GM23338 (cell line): Measurements from ENCODE around the gene NPHP4. TPM values are rescaled to one million over a fixed set of nuclear protein-coding genes. Genes with fewer than 3 reads are reported as not detected.

ENCODE experiments used
- ATAC-seq: fragments of 200-7000 bp; cut with Tn5 transposase; 3 replicates; pipeline ENCODE4 v1.9.1; 2020
- DNase-seq: peaks from one replicate; pipeline ENCODE4 v3.0.0-alpha.2; 2015; ENCODE audit warnings: low spot score
- H2AFZ ChIP-seq: fragments of 200-600 bp; sonication (generic); 2 replicates; pipeline ENCODE4 v1.8.0; 2016; ENCODE audit warnings: antibody characterized with exemption, mild to moderate bottlenecking, moderate library complexity
- H3F3A ChIP-seq: fragments of 200-600 bp; sonication (generic); replicated peaks from 2 replicates; pipeline ENCODE4 v1.8.0; 2017; ENCODE audit warnings: antibody characterized with exemption, mixed run types, low read depth
- H3K27ac ChIP-seq: fragments of 200-600 bp; sonication (generic); 2 replicates; pipeline ENCODE4 v1.6.1; 2016; ENCODE audit warnings: low read depth
- H3K27me3 ChIP-seq: fragments of 200-600 bp; sonication (generic); 2 replicates; pipeline ENCODE4 v1.8.0; 2016; ENCODE audit warnings: mild to moderate bottlenecking, mixed run types, moderate library complexity; ENCODE audit not compliant: insufficient read depth
- H3K36me3 ChIP-seq: fragments of 200-600 bp; sonication (generic); 2 replicates; pipeline ENCODE4 v1.8.0; 2016; ENCODE audit warnings: mild to moderate bottlenecking; ENCODE audit not compliant: insufficient read depth
- H3K4me1 ChIP-seq: fragments of 200-600 bp; sonication (generic); 2 replicates; pipeline ENCODE4 v1.8.0; 2016; ENCODE audit warnings: mild to moderate bottlenecking, moderate library complexity; ENCODE audit not compliant: insufficient read depth
- H3K4me2 ChIP-seq: fragments of 200-600 bp; sonication (generic); 2 replicates; pipeline ENCODE4 v1.7.1; 2017; ENCODE audit warnings: mixed run types
- H3K4me3 ChIP-seq: fragments of 200-600 bp; sonication (generic); 2 replicates; pipeline ENCODE4 v1.6.1; 2016; ENCODE audit warnings: mixed run types
- H3K79me2 ChIP-seq: fragments of 200-600 bp; sonication (generic); replicated peaks from 2 replicates; pipeline ENCODE4 v1.8.0; 2017; ENCODE audit warnings: mild to moderate bottlenecking; ENCODE audit not compliant: insufficient read depth
- H3K9me2 ChIP-seq: fragments of 200-600 bp; sonication (generic); 2 replicates; pipeline ENCODE4 v1.8.0; 2017; ENCODE audit not compliant: insufficient read depth
- H4K20me1 ChIP-seq: fragments of 200-600 bp; sonication (generic); replicated peaks from 2 replicates; pipeline ENCODE4 v1.8.0; 2017; ENCODE audit warnings: mild to moderate bottlenecking; ENCODE audit not compliant: insufficient read depth
- H3K27ac Mint-ChIP-seq: 2 replicates; pipeline ENCODE4 v1.8.0; 2020; ENCODE audit warnings: inconsistent platforms, mild to moderate bottlenecking, moderate library complexity, mixed read lengths
- H3K27me3 Mint-ChIP-seq: 3 replicates; pipeline ENCODE4 v1.8.0; 2022; ENCODE audit warnings: low read depth, mild to moderate bottlenecking, moderate library complexity, mixed read lengths, inconsistent platforms; ENCODE audit not compliant: insufficient read depth, poor library complexity
- H3K36me3 Mint-ChIP-seq: 3 replicates; pipeline ENCODE4 v1.8.0; 2021; ENCODE audit warnings: low read depth, mild to moderate bottlenecking, inconsistent platforms, moderate library complexity, mixed read lengths
- H3K4me1 Mint-ChIP-seq: 3 replicates; pipeline ENCODE4 v1.8.0; 2020; ENCODE audit warnings: mild to moderate bottlenecking, inconsistent platforms, mixed read lengths
- H3K4me3 Mint-ChIP-seq: 3 replicates; pipeline ENCODE4 v1.8.0; 2021; ENCODE audit warnings: moderate library complexity, mild to moderate bottlenecking, inconsistent platforms, mixed read lengths
- H3K9me3 Mint-ChIP-seq: 3 replicates; pipeline ENCODE4 v1.8.0; 2020; ENCODE audit warnings: moderate library complexity, mild to moderate bottlenecking, inconsistent platforms, mixed read lengths
- CREB1 ChIP-seq: fragments of 250-450 bp; sonication (Bioruptor Pico); IDR thresholded peaks from 2 replicates; pipeline ENCODE4 v1.5.0; 2020; ENCODE audit warnings: low read depth, mild to moderate bottlenecking, moderate library complexity
- CTCF ChIP-seq, 2 experiments: fragments of 200-600 bp in 1 of 2; sonication (generic) in 1 of 2; conservative IDR thresholded peaks; 2 replicates each; pipeline versions ENCODE4 v1.5.1 to v1.6.1; 2016 to 2017; ENCODE audit warnings: antibody characterized with exemption in 2 of 2, low read depth in 2 of 2, mild to moderate bottlenecking in 2 of 2, moderate library complexity in 1 of 2
- EZH2 ChIP-seq: fragments of 200-600 bp; sonication (generic); IDR thresholded peaks from one replicate; pipeline ENCODE4 v1.8.0; 2017; ENCODE audit warnings: antibody characterized with exemption, mild to moderate bottlenecking, low read depth; ENCODE audit not compliant: unreplicated experiment
- EZH2phosphoT487 ChIP-seq: fragments of 200-600 bp; sonication (generic); IDR thresholded peaks from one replicate; pipeline ENCODE4 v1.8.1; 2018; ENCODE audit warnings: antibody characterized with exemption; ENCODE audit not compliant: unreplicated experiment
- JUNB ChIP-seq: IDR thresholded peaks from one replicate; pipeline ENCODE4 v1.6.1; 2016; ENCODE audit warnings: antibody characterized with exemption; ENCODE audit not compliant: unreplicated experiment
- NANOG ChIP-seq: IDR thresholded peaks from 2 replicates; pipeline ENCODE4 v1.6.1; 2016; ENCODE audit warnings: antibody characterized with exemption, borderline replicate concordance
- POLR2AphosphoS5 ChIP-seq: IDR thresholded peaks from 2 replicates; pipeline ENCODE4 v1.6.1; 2016; ENCODE audit warnings: antibody characterized with exemption, low read depth
- STAT1 ChIP-seq: IDR thresholded peaks from one replicate; pipeline ENCODE4 v1.6.1; 2016; ENCODE audit warnings: antibody characterized with exemption; ENCODE audit not compliant: unreplicated experiment
- ZNF114 ChIP-seq: fragments of 250-450 bp; sonication (Bioruptor Pico); IDR thresholded peaks from 2 replicates; pipeline ENCODE4 v1.5.0; 2020; ENCODE audit warnings: mild to moderate bottlenecking, moderate library complexity
- ZNF331 ChIP-seq: fragments of 250-450 bp; sonication (Bioruptor Pico); IDR thresholded peaks from 2 replicates; pipeline ENCODE4 v1.5.0; 2020; ENCODE audit warnings: low read depth, mild to moderate bottlenecking, moderate library complexity
- polyA plus RNA-seq: library from polyadenylated mRNA; unstranded; fragments of >200 nt; fragmentation: Nextera tagmentation; extraction: Ambion mirVana; gene quantifications from 2 replicates; pipeline ENCODE4 v1.2.1, GENCODE V29; 2016
- total RNA-seq: library from RNA; depleted of rRNA; stranded (reverse); fragments of >200 nt; shearing (Covaris generic); gene quantifications from 2 replicates; pipeline ENCODE4 v1.2.3, GENCODE V29; 2014
- TF ChIP-seq, protein P1 (sequence below): IDR thresholded peaks from one replicate; pipeline ENCODE4 v1.6.1; 2018; ENCODE audit warnings: antibody characterized with exemption; ENCODE audit not compliant: unreplicated experiment
- TF ChIP-seq, protein P2 (sequence below): fragments of 250-450 bp; sonication (Bioruptor Pico); IDR thresholded peaks from 2 replicates; pipeline ENCODE4 v1.5.0; 2020; ENCODE audit warnings: mild to moderate bottlenecking, moderate library complexity
- TF ChIP-seq, protein P3 (sequence below): IDR thresholded peaks from 2 replicates; pipeline ENCODE4 v1.6.1; 2016; ENCODE audit warnings: antibody characterized with exemption

NPHP4 gene
- total and polyA plus RNA-seq, 2 experiments from 2014 or later = 2.5 to 12.4 TPM

GRCh38 chr1:5974631-5975030 lies 17.6 kb downstream of the NPHP4 start:
- Mint-ChIP-seq H3K4me3 (no peak overlapping the region), H3K36me3 (peaks cover 24% of the 10 kb centered on the region), H3K4me1 (peaks cover 11% of the 10 kb centered on the region), H3K9me3 (peaks cover 17% of the 10 kb centered on the region; the same call in 2 of the 3 replicates), H3K27ac (no peak overlapping the region; the same call in 1 of the 2 replicates), H3K27me3 (peaks cover 17% of the 10 kb centered on the region)
- TF ChIP-seq STAT1 (no peak), EZH2 (no peak), CREB1 (CRISPR knock-in tag) (no peak), EZH2phosphoT487 (no peak), ZNF331 (CRISPR knock-in tag) (no peak), POLR2AphosphoS5 (no peak), NANOG (no peak), ZNF114 (CRISPR knock-in tag) (no peak), JUNB (no peak), CTCF (conservative IDR thresholded peaks at IDR 0.05; ENCODE audit: low read depth in 2 of 2) (no peak)
- TF ChIP-seq, protein P1, sequence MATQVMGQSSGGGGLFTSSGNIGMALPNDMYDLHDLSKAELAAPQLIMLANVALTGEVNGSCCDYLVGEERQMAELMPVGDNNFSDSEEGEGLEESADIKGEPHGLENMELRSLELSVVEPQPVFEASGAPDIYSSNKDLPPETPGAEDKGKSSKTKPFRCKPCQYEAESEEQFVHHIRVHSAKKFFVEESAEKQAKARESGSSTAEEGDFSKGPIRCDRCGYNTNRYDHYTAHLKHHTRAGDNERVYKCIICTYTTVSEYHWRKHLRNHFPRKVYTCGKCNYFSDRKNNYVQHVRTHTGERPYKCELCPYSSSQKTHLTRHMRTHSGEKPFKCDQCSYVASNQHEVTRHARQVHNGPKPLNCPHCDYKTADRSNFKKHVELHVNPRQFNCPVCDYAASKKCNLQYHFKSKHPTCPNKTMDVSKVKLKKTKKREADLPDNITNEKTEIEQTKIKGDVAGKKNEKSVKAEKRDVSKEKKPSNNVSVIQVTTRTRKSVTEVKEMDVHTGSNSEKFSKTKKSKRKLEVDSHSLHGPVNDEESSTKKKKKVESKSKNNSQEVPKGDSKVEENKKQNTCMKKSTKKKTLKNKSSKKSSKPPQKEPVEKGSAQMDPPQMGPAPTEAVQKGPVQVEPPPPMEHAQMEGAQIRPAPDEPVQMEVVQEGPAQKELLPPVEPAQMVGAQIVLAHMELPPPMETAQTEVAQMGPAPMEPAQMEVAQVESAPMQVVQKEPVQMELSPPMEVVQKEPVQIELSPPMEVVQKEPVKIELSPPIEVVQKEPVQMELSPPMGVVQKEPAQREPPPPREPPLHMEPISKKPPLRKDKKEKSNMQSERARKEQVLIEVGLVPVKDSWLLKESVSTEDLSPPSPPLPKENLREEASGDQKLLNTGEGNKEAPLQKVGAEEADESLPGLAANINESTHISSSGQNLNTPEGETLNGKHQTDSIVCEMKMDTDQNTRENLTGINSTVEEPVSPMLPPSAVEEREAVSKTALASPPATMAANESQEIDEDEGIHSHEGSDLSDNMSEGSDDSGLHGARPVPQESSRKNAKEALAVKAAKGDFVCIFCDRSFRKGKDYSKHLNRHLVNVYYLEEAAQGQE = no peak
- TF ChIP-seq, protein P2, sequence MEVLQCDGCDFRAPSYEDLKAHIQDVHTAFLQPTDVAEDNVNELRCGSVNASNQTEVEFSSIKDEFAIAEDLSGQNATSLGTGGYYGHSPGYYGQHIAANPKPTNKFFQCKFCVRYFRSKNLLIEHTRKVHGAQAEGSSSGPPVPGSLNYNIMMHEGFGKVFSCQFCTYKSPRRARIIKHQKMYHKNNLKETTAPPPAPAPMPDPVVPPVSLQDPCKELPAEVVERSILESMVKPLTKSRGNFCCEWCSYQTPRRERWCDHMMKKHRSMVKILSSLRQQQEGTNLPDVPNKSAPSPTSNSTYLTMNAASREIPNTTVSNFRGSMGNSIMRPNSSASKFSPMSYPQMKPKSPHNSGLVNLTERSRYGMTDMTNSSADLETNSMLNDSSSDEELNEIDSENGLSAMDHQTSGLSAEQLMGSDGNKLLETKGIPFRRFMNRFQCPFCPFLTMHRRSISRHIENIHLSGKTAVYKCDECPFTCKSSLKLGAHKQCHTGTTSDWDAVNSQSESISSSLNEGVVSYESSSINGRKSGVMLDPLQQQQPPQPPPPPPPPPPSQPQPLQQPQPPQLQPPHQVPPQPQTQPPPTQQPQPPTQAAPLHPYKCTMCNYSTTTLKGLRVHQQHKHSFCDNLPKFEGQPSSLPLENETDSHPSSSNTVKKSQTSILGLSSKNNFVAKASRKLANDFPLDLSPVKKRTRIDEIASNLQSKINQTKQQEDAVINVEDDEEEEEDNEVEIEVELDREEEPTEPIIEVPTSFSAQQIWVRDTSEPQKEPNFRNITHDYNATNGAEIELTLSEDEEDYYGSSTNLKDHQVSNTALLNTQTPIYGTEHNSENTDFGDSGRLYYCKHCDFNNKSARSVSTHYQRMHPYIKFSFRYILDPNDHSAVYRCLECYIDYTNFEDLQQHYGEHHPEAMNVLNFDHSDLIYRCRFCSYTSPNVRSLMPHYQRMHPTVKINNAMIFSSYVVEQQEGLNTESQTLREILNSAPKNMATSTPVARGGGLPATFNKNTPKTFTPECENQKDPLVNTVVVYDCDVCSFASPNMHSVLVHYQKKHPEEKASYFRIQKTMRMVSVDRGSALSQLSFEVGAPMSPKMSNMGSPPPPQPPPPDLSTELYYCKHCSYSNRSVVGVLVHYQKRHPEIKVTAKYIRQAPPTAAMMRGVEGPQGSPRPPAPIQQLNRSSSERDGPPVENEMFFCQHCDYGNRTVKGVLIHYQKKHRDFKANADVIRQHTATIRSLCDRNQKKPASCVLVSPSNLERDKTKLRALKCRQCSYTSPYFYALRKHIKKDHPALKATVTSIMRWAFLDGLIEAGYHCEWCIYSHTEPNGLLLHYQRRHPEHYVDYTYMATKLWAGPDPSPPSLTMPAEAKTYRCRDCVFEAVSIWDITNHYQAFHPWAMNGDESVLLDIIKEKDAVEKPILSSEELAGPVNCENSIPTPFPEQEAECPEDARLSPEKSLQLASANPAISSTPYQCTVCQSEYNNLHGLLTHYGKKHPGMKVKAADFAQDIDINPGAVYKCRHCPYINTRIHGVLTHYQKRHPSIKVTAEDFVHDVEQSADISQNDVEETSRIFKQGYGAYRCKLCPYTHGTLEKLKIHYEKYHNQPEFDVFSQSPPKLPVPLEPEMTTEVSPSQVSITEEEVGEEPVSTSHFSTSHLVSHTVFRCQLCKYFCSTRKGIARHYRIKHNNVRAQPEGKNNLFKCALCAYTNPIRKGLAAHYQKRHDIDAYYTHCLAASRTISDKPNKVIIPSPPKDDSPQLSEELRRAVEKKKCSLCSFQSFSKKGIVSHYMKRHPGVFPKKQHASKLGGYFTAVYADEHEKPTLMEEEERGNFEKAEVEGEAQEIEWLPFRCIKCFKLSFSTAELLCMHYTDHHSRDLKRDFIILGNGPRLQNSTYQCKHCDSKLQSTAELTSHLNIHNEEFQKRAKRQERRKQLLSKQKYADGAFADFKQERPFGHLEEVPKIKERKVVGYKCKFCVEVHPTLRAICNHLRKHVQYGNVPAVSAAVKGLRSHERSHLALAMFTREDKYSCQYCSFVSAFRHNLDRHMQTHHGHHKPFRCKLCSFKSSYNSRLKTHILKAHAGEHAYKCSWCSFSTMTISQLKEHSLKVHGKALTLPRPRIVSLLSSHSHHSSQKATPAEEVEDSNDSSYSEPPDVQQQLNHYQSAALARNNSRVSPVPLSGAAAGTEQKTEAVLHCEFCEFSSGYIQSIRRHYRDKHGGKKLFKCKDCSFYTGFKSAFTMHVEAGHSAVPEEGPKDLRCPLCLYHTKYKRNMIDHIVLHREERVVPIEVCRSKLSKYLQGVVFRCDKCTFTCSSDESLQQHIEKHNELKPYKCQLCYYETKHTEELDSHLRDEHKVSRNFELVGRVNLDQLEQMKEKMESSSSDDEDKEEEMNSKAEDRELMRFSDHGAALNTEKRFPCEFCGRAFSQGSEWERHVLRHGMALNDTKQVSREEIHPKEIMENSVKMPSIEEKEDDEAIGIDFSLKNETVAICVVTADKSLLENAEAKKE (CRISPR knock-in tag) = no peak
- TF ChIP-seq, protein P3, sequence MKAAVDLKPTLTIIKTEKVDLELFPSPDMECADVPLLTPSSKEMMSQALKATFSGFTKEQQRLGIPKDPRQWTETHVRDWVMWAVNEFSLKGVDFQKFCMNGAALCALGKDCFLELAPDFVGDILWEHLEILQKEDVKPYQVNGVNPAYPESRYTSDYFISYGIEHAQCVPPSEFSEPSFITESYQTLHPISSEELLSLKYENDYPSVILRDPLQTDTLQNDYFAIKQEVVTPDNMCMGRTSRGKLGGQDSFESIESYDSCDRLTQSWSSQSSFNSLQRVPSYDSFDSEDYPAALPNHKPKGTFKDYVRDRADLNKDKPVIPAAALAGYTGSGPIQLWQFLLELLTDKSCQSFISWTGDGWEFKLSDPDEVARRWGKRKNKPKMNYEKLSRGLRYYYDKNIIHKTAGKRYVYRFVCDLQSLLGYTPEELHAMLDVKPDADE = no peak
- Histone ChIP-seq H3K36me3 (no peaks in the 10 kb centered on the region), H3K4me2 (no peak overlapping the region), H3K4me3 (no peak overlapping the region), H2AFZ (no peak overlapping the region), H3K4me1 (no peaks in the 10 kb centered on the region; the same call in 1 of the 2 replicates), H3F3A (no peaks in the 10 kb centered on the region), H3K27me3 (no peaks in the 10 kb centered on the region), H3K9me2 (no peaks in the 10 kb centered on the region), H3K27ac (no peak overlapping the region), H4K20me1 (no peaks in the 10 kb centered on the region; the same call in 1 of the 2 replicates), H3K79me2 (peaks cover 3% of the 10 kb centered on the region; the same call in 1 of the 2 replicates)
- ATAC-seq = no peak
- no peak for DNase-seq
